ENCODE results near the gene RBM20.
"Not testable (repeated sequence)": the region's sequence is repeated elsewhere in the genome, so short reads cannot be mapped to it uniquely, and the experiment has no call there.

Gene RBM20

DNA sequence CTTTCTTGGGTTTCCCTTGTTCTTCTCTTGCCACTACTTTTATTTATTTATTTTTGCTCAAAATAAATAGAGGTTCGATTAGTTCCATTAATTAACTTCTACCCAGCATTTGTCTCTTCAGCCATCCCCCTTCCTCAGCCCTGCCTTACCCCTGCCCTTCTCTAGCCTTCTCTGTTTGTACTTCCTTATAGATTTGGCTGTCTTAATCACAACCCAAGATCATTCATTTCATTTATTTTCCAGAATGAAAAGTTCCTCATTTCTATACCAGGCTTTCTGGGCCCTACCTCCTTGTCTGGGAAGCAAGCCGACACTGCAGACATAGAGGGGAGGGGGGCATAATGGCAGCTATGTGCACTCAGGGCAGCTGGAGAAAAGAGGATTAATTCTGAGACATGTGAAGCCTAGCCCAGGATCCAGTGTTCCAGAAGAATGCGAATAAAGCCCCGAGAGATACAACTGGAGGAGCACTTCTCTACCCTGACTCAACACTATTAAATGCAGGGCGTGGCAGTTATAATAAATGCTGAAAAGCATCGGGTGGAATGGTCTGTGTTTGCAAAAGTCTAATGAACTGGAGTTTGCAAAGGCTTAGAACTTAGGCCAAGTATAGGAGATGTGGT, 221.2 kb downstream of the RBM20 start:
- no peak for DNase-seq
- Histone ChIP-seq H3K9ac (ENCODE audit: low read length) (peak overlapping the region; percentile 72), H2AFZ (ENCODE audit: low read length) (peak overlapping the region; percentile 56), H3K4me2 (ENCODE audit: low read depth, low read length) (peak overlapping the region; percentile 93), H3K27me3 (replicated peaks; ENCODE audit: insufficient read depth, low read length) (no peaks in the 10 kb centered on the region), H3K4me1 (ENCODE audit: low read length) (peaks cover 76% of the 10 kb centered on the region), H3K27ac (ENCODE audit: low read length) (peak overlapping the region; percentile 97), H3K4me3 (ENCODE audit: low read length) (peak overlapping the region; percentile 54), H3K79me2 (ENCODE audit: low read length) (no peaks in the 10 kb centered on the region), H4K20me1 (ENCODE audit: insufficient read depth, low read length) (no peaks in the 10 kb centered on the region), H3F3A (ENCODE audit: insufficient read depth, low read length) (peaks cover 70% of the 10 kb centered on the region), H3K36me3 (replicated peaks; ENCODE audit: insufficient read depth, low read length) (no peaks in the 10 kb centered on the region), H3K9me3 (replicated peaks; ENCODE audit: insufficient read depth, low read length) (no peaks in the 10 kb centered on the region), H3K9me2 (replicated peaks; ENCODE audit: insufficient read depth, low read length) (no peaks in the 10 kb centered on the region)
- TF ChIP-seq EZH2 (optimal IDR thresholded peaks at IDR 0.05; ENCODE audit: low read depth, low read length) (no peak), EZH2phosphoT487 (IDR thresholded peaks at IDR 0.05; ENCODE audit: low read length) (no peak)
- TF ChIP-seq, protein P1, sequence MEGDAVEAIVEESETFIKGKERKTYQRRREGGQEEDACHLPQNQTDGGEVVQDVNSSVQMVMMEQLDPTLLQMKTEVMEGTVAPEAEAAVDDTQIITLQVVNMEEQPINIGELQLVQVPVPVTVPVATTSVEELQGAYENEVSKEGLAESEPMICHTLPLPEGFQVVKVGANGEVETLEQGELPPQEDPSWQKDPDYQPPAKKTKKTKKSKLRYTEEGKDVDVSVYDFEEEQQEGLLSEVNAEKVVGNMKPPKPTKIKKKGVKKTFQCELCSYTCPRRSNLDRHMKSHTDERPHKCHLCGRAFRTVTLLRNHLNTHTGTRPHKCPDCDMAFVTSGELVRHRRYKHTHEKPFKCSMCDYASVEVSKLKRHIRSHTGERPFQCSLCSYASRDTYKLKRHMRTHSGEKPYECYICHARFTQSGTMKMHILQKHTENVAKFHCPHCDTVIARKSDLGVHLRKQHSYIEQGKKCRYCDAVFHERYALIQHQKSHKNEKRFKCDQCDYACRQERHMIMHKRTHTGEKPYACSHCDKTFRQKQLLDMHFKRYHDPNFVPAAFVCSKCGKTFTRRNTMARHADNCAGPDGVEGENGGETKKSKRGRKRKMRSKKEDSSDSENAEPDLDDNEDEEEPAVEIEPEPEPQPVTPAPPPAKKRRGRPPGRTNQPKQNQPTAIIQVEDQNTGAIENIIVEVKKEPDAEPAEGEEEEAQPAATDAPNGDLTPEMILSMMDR (IDR thresholded peaks at IDR 0.05; ENCODE audit: low read length), result no peak

DNA sequence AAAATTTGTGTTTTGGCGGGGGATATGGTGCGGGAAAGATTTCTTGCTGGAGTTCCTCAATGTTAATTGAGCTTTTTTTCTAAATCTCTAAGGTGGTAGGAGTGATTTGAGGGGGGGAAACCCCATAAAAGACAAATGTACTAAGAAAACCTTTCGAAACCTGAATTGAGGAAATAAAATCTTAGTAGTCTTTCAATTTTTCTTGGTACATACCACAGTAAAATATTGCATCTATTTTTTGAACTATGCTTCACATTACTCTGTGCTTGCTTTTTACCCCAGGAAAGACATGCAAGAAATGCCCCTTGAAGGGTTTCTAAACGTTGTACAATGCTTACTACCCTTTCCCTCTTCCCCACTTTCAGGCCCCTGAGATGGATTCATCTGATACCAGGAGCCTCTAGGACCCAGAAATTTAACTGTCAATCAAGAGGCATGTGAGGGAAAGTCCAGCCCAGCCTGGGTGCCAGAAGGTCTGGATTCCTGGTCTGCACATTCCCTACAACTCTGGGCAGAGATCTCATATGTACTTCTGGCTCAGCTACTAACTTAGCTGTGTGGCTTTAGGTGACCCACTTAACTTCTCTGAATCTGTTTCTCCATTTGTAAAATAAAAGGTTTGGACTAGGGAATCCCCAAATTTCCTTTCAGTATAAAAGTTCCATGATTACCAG, 221.8 kb downstream of the RBM20 start:
- no peaks in the 10 kb centered on the region for H3K27me3 ChIP-seq (replicated peaks; ENCODE audit: insufficient read depth, low read length)
- H4K20me1 ChIP-seq (ENCODE audit: insufficient read depth, low read length), result no peaks in the 10 kb centered on the region
- peak overlapping the region; percentile 97 for H3K27ac ChIP-seq (ENCODE audit: low read length)
- H3F3A ChIP-seq (ENCODE audit: insufficient read depth, low read length), result peaks cover 63% of the 10 kb centered on the region
- H3K4me3 ChIP-seq (ENCODE audit: low read length), result peak overlapping the region; percentile 54
- H2AFZ ChIP-seq (ENCODE audit: low read length), result 0 out of 2 replicates have a peak overlapping the region, but pooled peaks have one; percentile 56
- H3K4me1 ChIP-seq (ENCODE audit: low read length), result peaks cover 74% of the 10 kb centered on the region
- no peaks in the 10 kb centered on the region for H3K36me3 ChIP-seq (replicated peaks; ENCODE audit: insufficient read depth, low read length)
- H3K79me2 ChIP-seq (ENCODE audit: low read length), result no peaks in the 10 kb centered on the region
- H3K9me3 ChIP-seq (replicated peaks; ENCODE audit: insufficient read depth, low read length), result no peaks in the 10 kb centered on the region
- peak overlapping the region; percentile 93 for H3K4me2 ChIP-seq (ENCODE audit: low read depth, low read length)
- peak overlapping the region; percentile 72; the same call in 1 of the 2 replicates for H3K9ac ChIP-seq (ENCODE audit: low read length)
- no peaks in the 10 kb centered on the region for H3K9me2 ChIP-seq (replicated peaks; ENCODE audit: insufficient read depth, low read length)
- peak; percentile 40 for DNase-seq
- TF ChIP-seq, protein P1 (IDR thresholded peaks at IDR 0.05; ENCODE audit: low read length), result no peak
- TF ChIP-seq EZH2phosphoT487 (IDR thresholded peaks at IDR 0.05; ENCODE audit: low read length), result no peak
- no peak for TF ChIP-seq EZH2 (optimal IDR thresholded peaks at IDR 0.05; ENCODE audit: low read depth, low read length)

DNA sequence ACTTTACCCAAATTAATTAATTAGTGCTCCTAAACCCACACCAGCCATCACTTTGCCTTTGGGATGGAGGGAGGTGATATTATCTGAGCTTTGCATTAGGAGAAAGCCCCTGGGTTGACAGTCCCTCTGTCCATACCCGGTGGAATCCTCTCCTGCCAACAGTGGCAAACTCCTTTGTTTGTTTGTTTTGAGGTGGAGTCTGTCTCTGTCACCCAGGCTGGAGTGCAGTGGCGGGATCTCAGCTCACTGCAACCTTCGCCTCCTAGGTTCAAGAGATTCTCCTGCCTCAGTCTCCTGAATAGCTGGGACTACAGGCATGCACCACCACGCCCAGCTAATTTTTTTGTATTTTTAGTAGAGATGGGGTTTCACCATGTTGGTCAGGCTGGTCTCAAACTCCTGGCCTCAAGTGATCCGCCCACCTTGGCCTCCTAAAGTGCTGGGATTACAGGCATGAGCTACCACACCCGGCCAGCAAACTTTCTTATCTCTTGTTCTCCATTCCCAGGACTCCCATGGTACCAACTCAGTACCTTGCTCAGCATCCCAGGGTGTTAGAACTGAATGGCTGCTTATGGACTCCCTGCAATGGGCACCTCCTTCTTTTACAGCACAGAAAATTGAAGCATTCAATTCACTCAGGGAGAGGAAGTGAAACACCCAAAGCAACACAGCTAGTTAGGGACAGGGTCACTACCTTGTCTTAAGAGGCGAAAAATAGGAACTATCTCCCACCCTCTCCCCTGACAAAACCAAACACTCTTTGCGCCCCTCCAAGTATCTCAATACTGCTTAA, 223.1 kb downstream of the RBM20 start:
- H3K79me2 ChIP-seq (ENCODE audit: low read length); H3K4me3 ChIP-seq (ENCODE audit: low read length); H3K9me3 ChIP-seq (replicated peaks; ENCODE audit: insufficient read depth, low read length); H3K9me2 ChIP-seq (replicated peaks; ENCODE audit: insufficient read depth, low read length); H3K27me3 ChIP-seq (replicated peaks; ENCODE audit: insufficient read depth, low read length); H4K20me1 ChIP-seq (ENCODE audit: insufficient read depth, low read length); H3K36me3 ChIP-seq (replicated peaks; ENCODE audit: insufficient read depth, low read length): not testable (repeated sequence)
- H3F3A ChIP-seq (ENCODE audit: insufficient read depth, low read length), result peaks cover 54% of the 10 kb centered on the region
- peak overlapping the region; percentile 67 for H3K4me2 ChIP-seq (ENCODE audit: low read depth, low read length)
- peak overlapping the region; percentile 73 for H2AFZ ChIP-seq (ENCODE audit: low read length)
- DNase-seq, result peak; percentile 49
- peak overlapping the region; percentile 97; the same call in 1 of the 2 replicates for H3K27ac ChIP-seq (ENCODE audit: low read length)
- peaks cover 65% of the 10 kb centered on the region for H3K4me1 ChIP-seq (ENCODE audit: low read length)
- H3K9ac ChIP-seq (ENCODE audit: low read length), result peak overlapping the region; percentile 31; the same call in 1 of the 2 replicates

Measured in MM.1S (cell line).